GM12878 (cell line): ENCODE measurements around the gene SQOR. TPM values are rescaled to one million over a fixed set of nuclear protein-coding genes. Genes with fewer than 3 reads are reported as not detected.

Source experiments
- ATAC-seq: fragments of 200-7000 bp; cut with Tn5 transposase; 3 replicates; pipeline ENCODE4 v1.9.1; 2020; ENCODE audit warnings: mild to moderate bottlenecking, moderate library complexity
- BruUV-seq: library from RNA; stranded (reverse); fragments of 400-500 nt; replicated peaks from 2 replicates; lab custom pipeline; 2021; lab: Mats Ljungman, UMichigan
- CTCF ChIA-PET: fragments of 300-600 bp; sonication (Branson Sonifier 250); formaldehyde crosslinking; extraction: SDS; loops from one replicate; lab custom pipeline; 2021; ENCODE audit warnings: inconsistent platforms; lab: Yijun Ruan, JAX
- POLR2A ChIA-PET: fragments of 350-600 bp; formaldehyde crosslinking; extraction: SDS; loops from one replicate; lab custom pipeline; 2021; ENCODE audit warnings: inconsistent platforms; lab: Charles Lee
- RAD21 ChIA-PET: fragments of 300-600 bp; sonication (Branson Sonifier 250); formaldehyde crosslinking; loops from one replicate; lab custom pipeline; 2023; ENCODE audit warnings: antibody characterized with exemption; ENCODE audit not compliant: unreplicated experiment; lab: Charles Lee
- SMC1A ChIA-PET: fragments of 300-600 bp; sonication (Branson Sonifier 250); formaldehyde crosslinking; loops from one replicate; lab custom pipeline; 2023; ENCODE audit not compliant: unreplicated experiment, uncharacterized antibody; lab: Charles Lee
- DNase-seq: peaks from one replicate; pipeline ENCODE4 v3.0.0-alpha.2; 2011; ENCODE audit warnings: low read depth, low spot score
- FAIRE-seq: peaks from 3 replicates; lab custom pipeline; 2011; peaks lifted over from hg19 to GRCh38; lab: Jason Lieb, UNC
- H2AFZ ChIP-seq: 2 replicates; pipeline ENCODE4 v1.6.0; 2011; ENCODE audit warnings: low read depth, low read length, control low read depth; ENCODE audit not compliant: control insufficient read depth
- H3K27ac ChIP-seq: 2 replicates; pipeline ENCODE4 v1.5.1; 2011; ENCODE audit warnings: control low read depth; ENCODE audit not compliant: control insufficient read depth, insufficient read depth
- H3K27me3 ChIP-seq, 2 experiments: replicated peaks in 1 of 2; 2 replicates each; pipeline versions ENCODE4 v1.6.0 to v1.6.1; 2011; ENCODE audit warnings: low read length in 1 of 2; ENCODE audit not compliant: control insufficient read depth in 2 of 2, insufficient read depth in 2 of 2
- H3K36me3 ChIP-seq, 2 experiments: 2 replicates each; pipeline ENCODE4 v1.5.1; 2011; ENCODE audit warnings: low read length in 1 of 2; ENCODE audit not compliant: control insufficient read depth in 2 of 2, insufficient read depth in 2 of 2
- H3K4me1 ChIP-seq: 2 replicates; pipeline ENCODE4 v1.6.1; 2011; ENCODE audit warnings: mild to moderate bottlenecking, low read length, moderate library complexity, mixed read lengths; ENCODE audit not compliant: control insufficient read depth, insufficient read depth
- H3K4me2 ChIP-seq: 2 replicates; pipeline ENCODE4 v1.6.0; 2011; ENCODE audit warnings: control low read depth; ENCODE audit not compliant: control insufficient read depth, insufficient read depth
- H3K4me3 ChIP-seq: fragments of 200-600 bp; sonication (generic); 2 replicates; pipeline ENCODE4 v1.5.1; 2016
- H3K79me2 ChIP-seq: 2 replicates; pipeline ENCODE4 v1.6.0; 2011; ENCODE audit warnings: low read length; ENCODE audit not compliant: control insufficient read depth, insufficient read depth
- H3K9ac ChIP-seq: 2 replicates; pipeline ENCODE4 v1.8.0; 2011; ENCODE audit warnings: low read length, control low read depth, mixed read lengths; ENCODE audit not compliant: control insufficient read depth, insufficient read depth
- H3K9me3 ChIP-seq: replicated peaks from 3 replicates; pipeline ENCODE4 v1.5.1; 2011; ENCODE audit warnings: mild to moderate bottlenecking, low read length; ENCODE audit not compliant: control insufficient read depth, insufficient read depth
- H4K20me1 ChIP-seq: 2 replicates; pipeline ENCODE4 v1.6.0; 2011; ENCODE audit not compliant: control insufficient read depth, insufficient read depth
- BCL11A ChIP-seq: IDR thresholded peaks from 2 replicates; pipeline ENCODE4 v1.6.1; 2011; ENCODE audit warnings: low read depth, low read length
- E2F4 ChIP-seq: IDR thresholded peaks from 2 replicates; pipeline ENCODE4 v1.6.1; 2012; ENCODE audit warnings: low read depth, low read length, improper control_type of control experiment
- IKZF1 ChIP-seq: fragments of 450-650 bp; conservative IDR thresholded peaks from 2 replicates; pipeline ENCODE4 v1.6.1; 2017; ENCODE audit warnings: antibody characterized with exemption, mild to moderate bottlenecking
- IRF4 ChIP-seq: IDR thresholded peaks from 2 replicates; pipeline ENCODE4 v1.6.1; 2011; ENCODE audit warnings: low read depth, low read length
- MAX ChIP-seq: IDR thresholded peaks from 2 replicates; pipeline ENCODE4 v1.6.1; 2012; ENCODE audit warnings: low read depth, low read length, improper control_type of control experiment
- NR2C2 ChIP-seq: IDR thresholded peaks from 2 replicates; pipeline ENCODE4 v1.6.1; 2011; ENCODE audit warnings: borderline replicate concordance, low read depth; ENCODE audit not compliant: control insufficient read depth, insufficient read length
- RAD21 ChIP-seq: IDR thresholded peaks from 2 replicates; pipeline ENCODE4 v1.6.1; 2011; ENCODE audit warnings: mild to moderate bottlenecking, low read depth, low read length, moderate library complexity; ENCODE audit not compliant: insufficient read depth
- RB1 ChIP-seq: fragments of 450-650 bp; formaldehyde crosslinking; IDR thresholded peaks from 2 replicates; pipeline ENCODE4 v1.6.1; 2017; ENCODE audit warnings: mild to moderate bottlenecking, borderline replicate concordance
- RCOR1 ChIP-seq: conservative IDR thresholded peaks from 2 replicates; pipeline ENCODE4 v1.6.1; 2012; ENCODE audit warnings: low read depth, low read length, improper control_type of control experiment
- REST ChIP-seq: IDR thresholded peaks from 2 replicates; pipeline ENCODE4 v1.6.1; 2012; ENCODE audit warnings: mild to moderate bottlenecking, low read depth, low read length
- SREBF2 ChIP-seq: IDR thresholded peaks from 2 replicates; pipeline ENCODE4 v1.6.1; 2012; ENCODE audit warnings: mild to moderate bottlenecking, low read length
- YBX1 ChIP-seq: fragments of 450-650 bp; IDR thresholded peaks from 2 replicates; pipeline ENCODE4 v1.6.1; 2016; ENCODE audit warnings: antibody characterized with exemption
- WGBS: methylation state at CpG from one replicate; pipeline ENCODE4 v1.1.6; 2016; ENCODE audit warnings: low lambda C conversion rate; ENCODE audit not compliant: insufficient replicate concordance, insufficient coverage; ENCODE audit errors: missing lambda C conversion rate; 5-methylcytosine and 5-hydroxymethylcytosine counted together
- in situ Hi-C: fragments of 300-500 bp; cut with MboI; formaldehyde crosslinking; loops from 9 replicates; pipeline ENCODE4 v1.14.3; 2018; ENCODE audit warnings: mixed read lengths
- intact Hi-C: fragments of 100-400 bp; cut with micrococcal nuclease; formaldehyde crosslinking; loops from one replicate; pipeline ENCODE4 v1.14.2; 2022; ENCODE audit not compliant: unreplicated experiment
- polyA plus RNA-seq, 11 experiments: library from polyadenylated mRNA; depleted of rRNA in 4 of 11; unstranded in 6 of 11; stranded (reverse) in 5 of 11; fragments of >200 nt; fragmentation: Nextera tagmentation in 4 of 11; fragmentation: Illumina TruSeq in 1 of 11; extraction: Ambion mirVana in 4 of 11; extraction: Trizol in 1 of 11; gene quantifications; 1 replicate in 1 of 11; 2 replicates in 10 of 11; pipeline versions ENCODE4 v1.2.1 to v1.2.3, GENCODE V29; 2011 to 2016; ENCODE audit warnings: inconsistent platforms in 2 of 11, missing spikeins in 2 of 11, low read depth in 1 of 11
- total RNA-seq, 4 experiments: library from RNA; depleted of rRNA in 3 of 4; stranded (reverse); fragments of >200 nt in 3 of 4; fragmentation: Illumina TruSeq in 1 of 4; extraction: Trizol in 1 of 4; gene quantifications; 2 replicates each; pipeline versions ENCODE4 v1.2.1 to v1.2.3, GENCODE V29; 2013 to 2021

The SQOR gene
- total and polyA plus RNA-seq, 10 of the 15 experiments (the other 5 are each of a cell fraction or from before 2014, with no cell fraction given), result 14.5 to 74.7 (median 44.2) TPM

GRCh38 chr15:45641374-45641781 lies 6.5 kb downstream of the SQOR start:
- DNase-seq, result no peak
- WGBS, result 0% methylated on average over 1 of the region's 1 CpG
- Histone ChIP-seq H3K4me2 (no peak overlapping the region), H3K36me3 (no peaks in the 10 kb centered on the region), H4K20me1 (no peaks in the 10 kb centered on the region), H3K4me1 (peaks cover 31% of the 10 kb centered on the region), H3K27ac (no peak overlapping the region), H3K27me3 (no peaks in the 10 kb centered on the region), H3K79me2 (peaks cover 28% of the 10 kb centered on the region), H3K9me3 (no peaks in the 10 kb centered on the region), H3K4me3 (no peak overlapping the region), H2AFZ (no peak overlapping the region), H3K9ac (no peak overlapping the region)
- TF ChIP-seq BCL11A, result no peak
- no peak for TF ChIP-seq REST
- TF ChIP-seq RAD21, result no peak
- TF ChIP-seq MAX, result no peak
- no peak for TF ChIP-seq E2F4
- TF ChIP-seq IKZF1, result no peak
- no peak for TF ChIP-seq IRF4
- TF ChIP-seq RB1, result no peak
- no peak for TF ChIP-seq NR2C2
- TF ChIP-seq SREBF2, result no peak
- no peak for TF ChIP-seq RCOR1
- TF ChIP-seq YBX1, result no peak
- SMC1A ChIA-PET, result no interaction called here
- CTCF ChIA-PET, result interaction anchor here (1.1 to 1.2 kb wide), 2 partner anchors 8 to 30 kb away, joined by 3 to 5 read pairs; no protein-coding TSS in a partner anchor
- POLR2A ChIA-PET, result no interaction called here
- in situ Hi-C loops (no loop called here), intact Hi-C loops (no loop called here)
- RAD21 ChIA-PET, result interaction anchor here (1.0 to 1.1 kb wide), 2 partner anchors 27 to 55 kb away, joined by 3 read pairs; partner anchors contain the start of gene BLOC1S6
- ATAC-seq, result no peak
- BruUV-seq, result no TSS peak
- FAIRE-seq, result no peak
